ENCODE measurements around the gene IDE. TPM values are rescaled to one million over a fixed set of nuclear protein-coding genes. Genes with fewer than 3 reads are reported as not detected.
A peak's percentile ranks its signal among the peaks of the same experiment; 100 is the strongest.
"Not testable (repeated sequence)": the region's sequence is repeated elsewhere in the genome, so short reads cannot be mapped to it uniquely, and the experiment has no call there.

IDE gene
- total RNA-seq, 2 experiments from 2014 or later: 32.3 to 40.1 TPM

DNA sequence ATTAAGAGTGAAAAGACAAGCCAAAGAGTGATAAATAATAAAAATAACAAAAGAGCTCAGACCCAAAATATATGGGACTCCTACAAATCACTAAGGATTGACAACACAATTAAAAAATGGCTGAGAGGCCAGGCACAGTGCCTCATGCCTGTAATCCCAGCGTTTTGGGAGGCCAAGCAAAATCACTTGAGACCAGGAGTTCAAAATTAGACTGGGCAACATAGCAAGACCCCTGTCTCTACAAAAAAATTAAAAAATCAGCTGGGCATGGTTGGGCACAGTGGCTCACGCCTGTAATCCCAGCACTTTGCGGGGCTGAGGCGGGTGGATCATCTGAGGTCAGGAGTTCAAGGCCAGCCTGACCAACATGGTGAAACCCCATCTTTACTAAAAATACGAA lies 137.3 kb downstream of the IDE start:
- Mint-ChIP-seq H3K27me3 (no peaks in the 10 kb centered on the region), H3K9me3 (no peaks in the 10 kb centered on the region), H3K4me3 (no peak overlapping the region), H3K36me3 (no peaks in the 10 kb centered on the region), H3K27ac (no peak overlapping the region), H3K4me1 (ENCODE audit: low read depth) (no peaks in the 10 kb centered on the region)
- POLR2A ChIA-PET: interaction anchor here (0.6 kb wide), 1 partner anchor 472 kb away, joined by 3 read pairs; no protein-coding TSS in a partner anchor
- DNase-seq: no peak
- intact Hi-C loops (cut with micrococcal nuclease): loop anchor here (5.0 kb wide), 1 partner anchor 364 kb away; no protein-coding TSS in a partner anchor
- CTCF ChIA-PET: no interaction called here

DNA sequence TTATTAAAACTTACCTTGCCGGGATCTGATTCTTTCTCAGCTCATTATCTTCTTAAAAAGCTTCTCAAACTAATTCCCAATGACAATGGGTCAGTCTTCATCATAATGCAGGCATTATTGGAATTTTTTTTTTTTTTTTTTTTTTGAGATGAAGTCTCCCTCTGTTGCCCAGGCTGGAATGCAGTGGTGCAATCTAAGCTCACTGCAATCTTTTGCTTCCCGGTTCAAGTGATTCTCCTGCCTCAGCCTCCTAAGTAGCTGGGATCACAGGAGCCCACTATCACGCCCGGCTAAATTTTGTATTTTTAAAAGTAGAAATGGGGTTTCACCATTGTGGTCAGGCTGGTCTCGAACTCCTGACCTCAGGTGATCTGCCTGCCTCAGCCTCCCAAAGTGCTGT lies 137.8 kb downstream of the IDE start:
- DNase-seq; H3K4me3 Mint-ChIP-seq; H3K4me1 Mint-ChIP-seq (ENCODE audit: low read depth); H3K27me3 Mint-ChIP-seq; H3K36me3 Mint-ChIP-seq; H3K9me3 Mint-ChIP-seq; H3K27ac Mint-ChIP-seq: not testable (repeated sequence)
- intact Hi-C loops (cut with micrococcal nuclease): loop anchor here (5.0 kb wide), 1 partner anchor 364 kb away; no protein-coding TSS in a partner anchor
- ChIA-PET CTCF (interaction anchor here (0.7 to 0.8 kb wide), 2 partner anchors 17 to 507 kb away, joined by 3 to 4 read pairs; no protein-coding TSS in a partner anchor), POLR2A (interaction anchor here (0.6 kb wide), 1 partner anchor 472 kb away, joined by 3 read pairs; no protein-coding TSS in a partner anchor)

DNA sequence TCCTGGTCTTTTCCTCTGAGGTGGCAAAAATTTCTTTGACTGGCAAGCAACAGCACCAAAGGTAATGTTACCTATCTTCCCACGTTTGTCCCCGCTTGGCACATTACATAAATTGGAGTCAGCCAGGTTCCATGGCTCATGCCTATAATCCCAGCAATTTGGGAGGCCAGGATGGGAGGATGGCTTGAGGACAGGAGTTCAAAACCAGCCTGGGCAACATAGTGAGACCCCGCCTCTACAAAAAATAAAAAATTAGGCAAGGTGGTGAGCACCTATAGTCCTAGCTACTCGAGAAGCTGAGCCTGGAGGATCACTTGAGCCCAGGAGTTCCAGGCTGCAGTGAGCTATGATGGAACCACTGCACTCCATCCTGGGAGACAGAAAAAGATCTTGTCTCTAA lies 139.5 kb downstream of the IDE start:
- Mint-ChIP-seq H3K4me1 (ENCODE audit: low read depth) (no peaks in the 10 kb centered on the region), H3K36me3 (no peaks in the 10 kb centered on the region), H3K9me3 (no peaks in the 10 kb centered on the region), H3K4me3 (no peak overlapping the region), H3K27me3 (no peaks in the 10 kb centered on the region), H3K27ac (no peak overlapping the region)
- intact Hi-C loops (cut with micrococcal nuclease): no loop called here
- CTCF ChIA-PET: interaction anchor here (1.2 to 1.4 kb wide), 3 partner anchors 94 to 360 kb away, joined by 3 to 6 read pairs (median 5); no protein-coding TSS in a partner anchor
- POLR2A ChIA-PET: no interaction called here
- no peak for DNase-seq

DNA sequence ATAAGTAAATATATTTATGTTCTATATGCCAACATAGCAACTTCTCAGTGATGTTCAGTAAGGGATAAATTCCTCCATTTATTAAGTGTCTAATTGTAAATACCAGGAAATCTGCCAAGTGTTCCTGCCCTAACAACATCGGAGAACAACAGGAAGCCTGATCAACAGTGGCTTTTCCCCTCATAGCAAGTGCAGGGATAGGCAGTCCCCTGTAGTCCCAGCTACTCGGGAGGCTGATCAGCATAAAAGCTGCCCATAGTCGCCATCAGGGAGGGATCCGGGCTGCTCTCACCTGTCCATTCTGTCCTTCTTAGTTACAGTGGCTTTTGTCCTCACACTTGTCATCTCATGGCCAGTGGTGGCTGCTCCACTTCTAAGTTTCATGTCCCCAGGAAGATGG lies 141.3 kb downstream of the IDE start:
- Mint-ChIP-seq H3K9me3 (no peaks in the 10 kb centered on the region), H3K27ac (no peak overlapping the region), H3K4me1 (ENCODE audit: low read depth) (no peaks in the 10 kb centered on the region), H3K27me3 (no peaks in the 10 kb centered on the region), H3K4me3 (no peak overlapping the region), H3K36me3 (no peaks in the 10 kb centered on the region)
- intact Hi-C loops (cut with micrococcal nuclease): no loop called here
- POLR2A ChIA-PET: no interaction called here
- no peak for DNase-seq
- CTCF ChIA-PET: no interaction called here

DNA sequence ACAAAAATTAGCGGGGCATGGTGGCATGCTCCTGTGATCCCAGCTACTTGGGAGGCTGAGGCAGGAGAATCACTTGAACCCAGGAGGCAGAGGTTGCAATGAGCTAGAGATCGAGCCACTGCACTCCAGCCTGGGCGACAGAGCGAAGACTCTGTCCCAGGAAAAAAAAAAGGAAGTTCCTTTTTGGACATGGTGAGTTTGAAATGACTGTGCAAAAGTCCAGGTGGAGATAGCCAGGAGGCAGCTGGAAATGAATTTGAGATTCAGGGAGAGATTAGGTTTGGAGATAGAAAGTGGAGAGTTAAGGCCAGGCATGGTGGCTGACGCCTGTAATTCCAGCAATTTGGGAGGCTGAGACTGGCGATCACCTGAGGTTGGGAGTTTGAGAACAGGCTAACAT lies 143.8 kb downstream of the IDE start:
- H3K9me3 Mint-ChIP-seq: no peaks in the 10 kb centered on the region
- POLR2A ChIA-PET: no interaction called here
- CTCF ChIA-PET: no interaction called here

DNA sequence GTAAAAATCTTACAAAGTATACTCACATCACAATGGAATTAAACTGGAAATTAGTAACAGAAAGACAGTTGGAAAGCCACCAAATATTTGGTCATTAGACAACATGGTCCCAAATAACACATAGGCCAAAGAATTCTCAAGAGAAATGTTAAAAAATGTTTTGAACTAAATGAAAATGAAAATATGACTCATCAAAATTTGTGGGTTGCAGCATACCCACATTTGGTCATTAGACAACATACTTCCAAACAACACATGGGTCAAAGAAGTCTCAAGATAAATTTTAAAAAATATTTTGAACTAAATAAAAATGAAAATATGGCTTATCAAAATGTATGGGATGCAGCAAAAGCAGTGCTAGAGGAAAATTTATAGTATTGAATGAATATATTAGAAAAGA lies 152.3 kb downstream of the IDE start:
- Mint-ChIP-seq H3K27me3 (peaks cover 26% of the 10 kb centered on the region), H3K4me1 (ENCODE audit: low read depth) (peaks cover 3% of the 10 kb centered on the region), H3K4me3 (no peak overlapping the region), H3K9me3 (peaks cover 8% of the 10 kb centered on the region), H3K27ac (no peak overlapping the region), H3K36me3 (peaks cover 3% of the 10 kb centered on the region)
- no peak for DNase-seq
- ChIA-PET CTCF (no interaction called here), POLR2A (no interaction called here)
- intact Hi-C loops (cut with micrococcal nuclease): no loop called here

More for the DNA sequence above, 143.8 kb downstream of the IDE start:
- no peak for DNase-seq
- Mint-ChIP-seq H3K4me1 (ENCODE audit: low read depth) (no peaks in the 10 kb centered on the region), H3K27ac (no peak overlapping the region), H3K36me3 (no peaks in the 10 kb centered on the region), H3K4me3 (no peak overlapping the region), H3K27me3 (no peaks in the 10 kb centered on the region)
- intact Hi-C loops (cut with micrococcal nuclease): no loop called here

DNA sequence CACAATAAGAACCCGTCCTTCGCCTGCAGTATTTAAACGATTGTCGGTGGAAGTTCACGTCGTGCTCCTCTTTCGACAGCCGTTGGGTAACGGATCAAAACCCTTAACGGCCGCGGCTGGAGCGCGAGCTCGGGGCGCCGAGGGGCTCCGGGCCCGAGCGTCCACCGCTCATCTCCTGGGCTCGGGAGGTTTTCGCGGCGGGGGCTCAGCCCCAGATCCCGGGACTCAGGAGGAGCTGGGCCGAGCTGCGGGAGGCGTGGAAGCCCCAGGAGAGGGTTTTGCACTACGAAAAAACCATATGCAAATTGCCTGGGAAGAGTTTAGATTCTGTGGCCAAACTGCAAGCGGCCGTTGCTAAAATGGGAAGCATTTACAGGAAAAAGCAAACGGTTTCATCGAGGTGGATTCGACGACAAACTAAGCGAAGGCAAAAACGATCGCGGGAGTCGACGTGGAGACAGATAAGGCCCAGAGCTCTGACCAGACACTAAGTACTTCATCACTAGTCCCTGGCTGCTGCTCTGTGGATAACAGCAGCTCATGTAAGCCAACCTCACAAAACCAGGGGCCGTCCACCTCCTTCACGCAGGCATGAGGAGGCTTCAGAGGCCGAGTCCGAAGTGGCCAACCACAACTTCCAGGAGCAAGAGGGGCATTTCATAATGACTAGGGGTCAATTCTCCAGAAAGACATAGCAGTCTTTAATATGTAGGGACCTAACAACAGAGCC lies 153.2 kb downstream of the IDE start:
- Mint-ChIP-seq H3K27ac (no peak overlapping the region), H3K27me3 (peaks cover 30% of the 10 kb centered on the region), H3K9me3 (peaks cover 12% of the 10 kb centered on the region), H3K36me3 (peaks cover 3% of the 10 kb centered on the region), H3K4me3 (no peak overlapping the region), H3K4me1 (ENCODE audit: low read depth) (peaks cover 3% of the 10 kb centered on the region)
- intact Hi-C loops (cut with micrococcal nuclease): no loop called here
- ChIA-PET POLR2A (no interaction called here), CTCF (interaction anchor here (0.6 to 0.9 kb wide), 2 partner anchors 96 to 105 kb away, joined by 3 read pairs; no protein-coding TSS in a partner anchor)
- no peak for DNase-seq

DNA sequence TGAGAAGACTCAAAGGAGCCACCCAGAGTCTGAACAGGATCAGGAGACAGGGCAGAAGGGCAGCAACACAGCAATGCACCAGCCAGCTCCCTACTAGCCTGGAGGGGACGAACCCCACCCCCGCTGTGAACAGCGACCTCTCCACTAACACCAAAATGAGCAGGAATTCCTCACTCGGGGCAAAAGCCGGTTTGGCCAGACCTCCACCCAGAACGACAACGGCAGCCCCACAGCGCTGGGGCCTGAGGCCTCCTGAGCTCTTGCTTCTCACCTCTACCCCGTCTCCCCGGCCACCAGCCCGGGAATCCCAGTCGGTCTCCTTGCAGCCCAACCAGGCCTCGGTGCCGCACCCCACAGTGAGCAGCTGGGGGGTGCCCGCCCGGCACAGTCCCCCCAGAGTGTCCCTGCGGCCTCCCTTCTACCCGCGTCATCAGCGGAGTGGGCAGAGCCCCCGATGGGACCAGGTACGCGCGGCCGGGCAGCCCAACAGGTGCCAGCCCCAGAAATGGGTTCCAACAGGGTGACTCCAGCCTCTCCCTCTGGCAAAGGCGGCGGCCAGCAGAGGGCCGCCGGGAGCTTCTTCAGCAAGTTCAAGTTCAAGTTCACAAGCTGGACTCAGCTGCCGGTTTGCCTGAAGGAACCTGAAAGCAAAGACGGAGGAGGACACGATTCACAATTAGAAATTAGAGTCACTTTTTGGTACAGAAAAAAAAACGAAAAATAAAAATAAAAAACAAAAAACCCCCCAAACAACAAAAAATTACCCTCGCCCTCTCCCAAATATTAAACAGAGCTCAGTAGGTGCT lies 153.9 kb downstream of the IDE start:
- Mint-ChIP-seq H3K36me3 (peaks cover 3% of the 10 kb centered on the region), H3K27ac (no peak overlapping the region), H3K9me3 (peaks cover 12% of the 10 kb centered on the region), H3K4me1 (ENCODE audit: low read depth) (peaks cover 3% of the 10 kb centered on the region), H3K4me3 (no peak overlapping the region), H3K27me3 (peaks cover 30% of the 10 kb centered on the region)
- intact Hi-C loops (cut with micrococcal nuclease): no loop called here
- peak; percentile 15 for DNase-seq
- POLR2A ChIA-PET: no interaction called here
- CTCF ChIA-PET: interaction anchor here (0.6 to 0.9 kb wide), 2 partner anchors 96 to 105 kb away, joined by 3 read pairs; no protein-coding TSS in a partner anchor

DNA sequence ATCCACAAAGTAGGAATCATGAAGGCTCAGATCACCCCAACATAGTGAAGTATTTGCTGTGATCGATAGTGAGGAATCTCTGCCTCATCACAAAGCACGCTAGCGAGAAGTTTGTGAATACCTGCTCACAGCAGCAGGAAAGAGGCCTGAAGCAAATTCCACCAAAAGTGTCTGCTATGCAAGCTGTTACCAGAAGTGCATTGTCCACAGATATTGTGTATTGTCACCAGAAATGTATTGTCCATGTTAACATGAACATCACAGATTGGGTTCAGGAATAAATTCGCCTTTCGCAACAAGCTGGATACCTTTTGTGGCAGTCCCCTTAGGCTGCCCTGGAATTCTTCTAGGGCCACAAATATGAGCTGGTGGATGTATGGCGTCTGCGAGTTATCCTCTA lies 155.0 kb downstream of the IDE start:
- intact Hi-C loops (cut with micrococcal nuclease): no loop called here
- CTCF ChIA-PET: no interaction called here
- no peak overlapping the region for H3K27ac Mint-ChIP-seq
- POLR2A ChIA-PET: no interaction called here
- peaks cover 3% of the 10 kb centered on the region for H3K36me3 Mint-ChIP-seq
- H3K4me1 Mint-ChIP-seq (ENCODE audit: low read depth): peaks cover 3% of the 10 kb centered on the region
- DNase-seq: no peak
- peaks cover 12% of the 10 kb centered on the region for H3K9me3 Mint-ChIP-seq
- no peak overlapping the region for H3K4me3 Mint-ChIP-seq
- H3K27me3 Mint-ChIP-seq: peaks cover 30% of the 10 kb centered on the region

DNA sequence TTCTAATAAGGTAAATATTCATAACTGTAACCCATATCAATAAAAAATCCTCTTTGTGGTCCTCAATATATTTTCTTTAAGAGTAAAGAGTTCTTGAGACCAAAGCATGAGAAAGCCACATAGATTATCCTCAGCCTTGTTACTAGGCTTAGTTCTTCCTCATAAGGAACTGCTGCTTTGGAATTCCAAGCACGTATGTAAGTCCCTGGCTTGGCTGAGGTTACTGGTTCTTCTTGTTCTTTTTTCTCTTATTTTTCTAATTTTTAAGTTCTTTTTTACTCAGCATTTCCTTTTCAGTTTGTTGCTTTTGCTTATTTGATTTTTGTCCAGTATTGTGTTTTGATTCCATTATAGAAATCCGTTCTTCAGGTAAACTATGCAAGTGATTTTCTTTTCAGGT lies 155.7 kb downstream of the IDE start:
- Mint-ChIP-seq H3K4me3 (no peak overlapping the region), H3K36me3 (peaks cover 3% of the 10 kb centered on the region), H3K4me1 (ENCODE audit: low read depth) (peaks cover 3% of the 10 kb centered on the region), H3K27me3 (peaks cover 30% of the 10 kb centered on the region), H3K27ac (no peak overlapping the region), H3K9me3 (peaks cover 12% of the 10 kb centered on the region)
- ChIA-PET POLR2A (no interaction called here), CTCF (no interaction called here)
- intact Hi-C loops (cut with micrococcal nuclease): no loop called here
- DNase-seq: no peak

DNA sequence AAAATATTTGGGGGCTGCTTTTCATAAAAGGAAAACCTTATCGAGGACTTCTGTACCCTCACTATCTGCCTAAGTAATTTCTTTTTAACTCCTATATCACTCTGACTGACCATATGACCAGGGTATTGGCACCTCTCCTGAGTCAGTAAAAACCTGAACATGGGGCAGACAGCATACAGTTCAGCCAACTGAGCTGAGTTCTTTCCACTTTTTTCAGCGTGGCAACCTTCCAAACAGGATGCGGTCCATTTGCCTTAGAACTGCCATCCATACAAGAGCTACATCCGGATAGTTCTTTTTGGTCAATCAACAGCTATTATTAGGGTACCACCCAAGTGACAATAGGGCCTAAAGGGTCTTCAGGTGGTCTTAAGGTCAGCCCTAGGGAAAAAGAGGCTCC lies 160.4 kb downstream of the IDE start:
- Mint-ChIP-seq H3K4me1 (ENCODE audit: low read depth) (no peaks in the 10 kb centered on the region), H3K27me3 (peaks cover 17% of the 10 kb centered on the region), H3K27ac (no peak overlapping the region), H3K36me3 (no peaks in the 10 kb centered on the region), H3K9me3 (peaks cover 4% of the 10 kb centered on the region), H3K4me3 (no peak overlapping the region)
- no peak for DNase-seq
- CTCF ChIA-PET: no interaction called here
- intact Hi-C loops (cut with micrococcal nuclease): no loop called here
- POLR2A ChIA-PET: no interaction called here

DNA sequence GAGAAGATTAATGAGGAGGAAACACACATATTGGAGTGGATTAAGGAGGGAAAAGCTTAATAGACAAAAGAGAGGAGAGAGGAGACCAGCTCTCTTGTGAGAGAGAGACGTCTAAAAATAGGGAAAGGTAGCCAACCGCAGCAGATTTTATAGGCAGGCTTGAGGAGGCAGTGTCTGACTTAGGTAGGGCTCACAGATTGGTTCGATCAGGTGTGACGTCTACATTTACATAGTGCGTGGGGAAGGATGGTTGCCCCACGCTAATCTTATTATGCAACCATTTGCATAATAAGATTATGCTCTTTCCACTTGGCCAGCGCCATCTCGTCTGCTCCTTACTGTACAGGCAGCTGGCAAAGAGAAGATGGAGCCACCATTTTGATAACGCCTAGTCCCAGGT lies 160.9 kb downstream of the IDE start:
- peaks cover 4% of the 10 kb centered on the region for H3K9me3 Mint-ChIP-seq
- intact Hi-C loops (cut with micrococcal nuclease): no loop called here
- no peak for DNase-seq
- H3K4me1 Mint-ChIP-seq (ENCODE audit: low read depth): no peaks in the 10 kb centered on the region
- H3K4me3 Mint-ChIP-seq: no peak overlapping the region
- peaks cover 18% of the 10 kb centered on the region for H3K27me3 Mint-ChIP-seq
- ChIA-PET POLR2A (no interaction called here), CTCF (no interaction called here)
- H3K27ac Mint-ChIP-seq: no peak overlapping the region
- no peaks in the 10 kb centered on the region for H3K36me3 Mint-ChIP-seq
